GM10266 (cell line): ENCODE data around the gene HIKESHI.

ENCODE experiments used
- DNase-seq: peaks from one replicate; pipeline ENCODE4 v3.0.0; 2012; ENCODE audit errors: extremely low spot score
- CTCF ChIP-seq: IDR thresholded peaks from 2 replicates; pipeline ENCODE4 v1.5.1; 2012; ENCODE audit warnings: mild to moderate bottlenecking, low read depth; ENCODE audit not compliant: control insufficient read depth, insufficient read depth; ENCODE audit errors: missing control alignments

HIKESHI gene

GRCh38 chr11:86390487-86390886 lies 88.4 kb downstream of the HIKESHI start:
- DNase-seq = no peak
- TF ChIP-seq CTCF = no peak

GRCh38 chr11:86395061-86395551 lies 93.1 kb downstream of the HIKESHI start:
- DNase-seq = no peak
- no peak for TF ChIP-seq CTCF
